ENCODE measurements around the gene IL18. TPM values are rescaled to one million over a fixed set of nuclear protein-coding genes. Genes with fewer than 3 reads are reported as not detected.
A peak's percentile ranks its signal among the peaks of the same experiment; 100 is the strongest.

IL18 gene
- total RNA-seq, 1 donor from 2014 or later: 8.4 TPM

DNA sequence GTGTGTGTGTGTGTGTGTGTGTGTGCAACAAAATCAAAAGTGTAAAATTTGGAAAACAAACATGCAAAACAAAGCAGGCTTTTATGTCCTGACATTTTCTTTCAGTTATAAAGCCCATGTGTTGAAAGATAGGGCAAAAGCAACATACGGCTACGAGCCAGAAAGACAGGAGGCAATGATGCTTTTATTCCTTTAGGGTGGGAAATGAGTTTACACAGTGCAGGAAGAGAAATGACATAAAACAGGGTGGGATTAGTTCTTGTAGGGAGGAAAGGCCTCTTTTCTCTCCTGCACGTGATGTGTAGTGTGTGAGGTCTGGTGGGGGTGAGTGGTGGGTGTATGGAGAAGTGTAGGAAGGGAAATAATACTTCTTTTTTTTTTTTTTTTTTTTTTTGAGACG lies 29.4 kb downstream of the IL18 start:
- TF ChIP-seq, protein P1, sequence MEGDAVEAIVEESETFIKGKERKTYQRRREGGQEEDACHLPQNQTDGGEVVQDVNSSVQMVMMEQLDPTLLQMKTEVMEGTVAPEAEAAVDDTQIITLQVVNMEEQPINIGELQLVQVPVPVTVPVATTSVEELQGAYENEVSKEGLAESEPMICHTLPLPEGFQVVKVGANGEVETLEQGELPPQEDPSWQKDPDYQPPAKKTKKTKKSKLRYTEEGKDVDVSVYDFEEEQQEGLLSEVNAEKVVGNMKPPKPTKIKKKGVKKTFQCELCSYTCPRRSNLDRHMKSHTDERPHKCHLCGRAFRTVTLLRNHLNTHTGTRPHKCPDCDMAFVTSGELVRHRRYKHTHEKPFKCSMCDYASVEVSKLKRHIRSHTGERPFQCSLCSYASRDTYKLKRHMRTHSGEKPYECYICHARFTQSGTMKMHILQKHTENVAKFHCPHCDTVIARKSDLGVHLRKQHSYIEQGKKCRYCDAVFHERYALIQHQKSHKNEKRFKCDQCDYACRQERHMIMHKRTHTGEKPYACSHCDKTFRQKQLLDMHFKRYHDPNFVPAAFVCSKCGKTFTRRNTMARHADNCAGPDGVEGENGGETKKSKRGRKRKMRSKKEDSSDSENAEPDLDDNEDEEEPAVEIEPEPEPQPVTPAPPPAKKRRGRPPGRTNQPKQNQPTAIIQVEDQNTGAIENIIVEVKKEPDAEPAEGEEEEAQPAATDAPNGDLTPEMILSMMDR (IDR thresholded peaks at IDR 0.05; ENCODE audit: insufficient read depth, low read length, poor library complexity, severe bottlenecking): no peak
- H3K4me3 ChIP-seq (ENCODE audit: low read depth, low read length): no peak overlapping the region
- no peak for DNase-seq (ENCODE audit: low read depth)
- no peaks in the 10 kb centered on the region for H3K36me3 ChIP-seq (ENCODE audit: control insufficient read depth, insufficient read depth, low read length)
- H3K27me3 ChIP-seq (ENCODE audit: control insufficient read depth, insufficient read depth, low read length): no peaks in the 10 kb centered on the region

DNA sequence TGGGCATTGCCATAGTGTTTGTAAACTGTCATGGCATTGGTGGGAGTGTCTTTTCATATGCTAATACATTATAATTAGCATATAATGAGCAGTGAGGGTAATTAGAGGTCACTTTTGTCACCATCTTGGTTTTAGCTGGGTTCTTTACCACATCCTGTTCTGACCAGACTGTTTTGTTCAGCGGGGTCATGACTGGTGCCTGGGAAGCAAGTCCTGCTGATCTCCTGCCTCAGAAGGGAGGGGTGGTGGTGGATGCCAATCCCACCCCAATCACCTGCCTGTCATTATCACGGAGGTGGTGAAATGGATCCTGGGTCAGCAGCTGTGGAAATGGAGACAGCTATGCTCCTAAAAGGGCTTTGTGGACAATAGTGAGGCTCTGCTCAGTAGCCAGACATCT lies 31.2 kb downstream of the IL18 start:
- Histone ChIP-seq H3K27me3 (ENCODE audit: control insufficient read depth, insufficient read depth, low read length) (no peaks in the 10 kb centered on the region), H3K36me3 (ENCODE audit: control insufficient read depth, insufficient read depth, low read length) (no peaks in the 10 kb centered on the region), H3K4me3 (ENCODE audit: low read depth, low read length) (no peak overlapping the region)
- TF ChIP-seq, protein P1 (IDR thresholded peaks at IDR 0.05; ENCODE audit: insufficient read depth, low read length, poor library complexity, severe bottlenecking): no peak
- no peak for DNase-seq (ENCODE audit: low read depth)

DNA sequence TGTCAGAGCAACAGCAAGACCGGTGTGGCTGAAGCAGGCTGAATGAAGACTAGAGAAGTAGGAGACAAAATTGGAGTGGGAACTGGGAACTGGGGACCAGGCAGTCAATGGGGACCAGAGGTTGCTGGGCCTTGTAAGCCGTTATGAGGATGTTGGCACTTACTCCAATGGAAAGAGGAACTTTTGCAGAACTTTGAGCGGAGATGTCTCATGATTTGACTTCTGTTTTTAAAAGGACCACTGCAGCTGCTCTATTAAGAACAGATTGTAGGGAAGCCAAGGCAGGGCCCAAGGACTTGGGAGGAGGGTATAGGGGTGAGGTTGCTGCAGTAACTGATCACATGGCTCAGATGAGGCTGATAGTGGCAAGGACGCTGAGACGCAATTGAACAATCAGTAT lies 34.2 kb downstream of the IL18 start:
- TF ChIP-seq, protein P1 (IDR thresholded peaks at IDR 0.05; ENCODE audit: insufficient read depth, low read length, poor library complexity, severe bottlenecking): no peak

DNA sequence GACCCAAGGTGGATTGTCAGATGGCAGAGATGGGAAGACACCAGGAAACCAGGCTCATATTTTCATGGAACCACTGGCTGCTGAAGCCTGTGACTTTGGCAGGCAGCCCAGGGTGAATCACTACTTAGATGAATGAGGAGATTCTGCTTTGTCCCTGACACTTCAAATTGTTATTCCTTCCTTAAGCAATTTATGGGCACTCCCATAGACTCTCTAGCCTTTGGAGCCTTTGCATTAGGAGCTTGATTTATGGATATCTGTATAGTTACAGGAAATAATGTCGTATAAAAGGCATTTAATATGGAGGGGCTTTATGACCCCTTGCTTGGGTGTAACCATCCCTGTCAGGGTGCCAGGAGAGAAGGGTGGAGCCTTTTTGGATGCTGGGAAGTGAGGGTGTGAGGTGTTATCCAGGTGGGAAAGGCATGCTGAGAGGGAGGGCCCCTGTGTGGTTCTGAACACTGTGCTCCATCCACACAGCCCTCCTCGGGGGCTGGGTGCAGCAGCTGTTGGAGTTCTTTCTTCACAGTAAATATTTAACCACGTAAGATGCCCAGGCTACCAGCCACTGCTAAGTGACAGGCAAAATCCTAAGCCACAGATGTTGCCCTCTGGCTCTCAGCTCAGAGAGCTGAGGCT lies 35.3 kb downstream of the IL18 start:
- H3K4me3 ChIP-seq (ENCODE audit: low read depth, low read length): no peak overlapping the region
- TF ChIP-seq, protein P1 (IDR thresholded peaks at IDR 0.05; ENCODE audit: insufficient read depth, low read length, poor library complexity, severe bottlenecking): no peak
- H3K36me3 ChIP-seq (ENCODE audit: control insufficient read depth, insufficient read depth, low read length): no peaks in the 10 kb centered on the region
- DNase-seq (ENCODE audit: low read depth): peak; percentile 69
- H3K27me3 ChIP-seq (ENCODE audit: control insufficient read depth, insufficient read depth, low read length): no peaks in the 10 kb centered on the region

More for the DNA sequence above, 34.2 kb downstream of the IL18 start:
- Histone ChIP-seq H3K36me3 (ENCODE audit: control insufficient read depth, insufficient read depth, low read length) (no peaks in the 10 kb centered on the region), H3K4me3 (ENCODE audit: low read depth, low read length) (no peak overlapping the region), H3K27me3 (ENCODE audit: control insufficient read depth, insufficient read depth, low read length) (no peaks in the 10 kb centered on the region)
- no peak for DNase-seq (ENCODE audit: low read depth)

DNA sequence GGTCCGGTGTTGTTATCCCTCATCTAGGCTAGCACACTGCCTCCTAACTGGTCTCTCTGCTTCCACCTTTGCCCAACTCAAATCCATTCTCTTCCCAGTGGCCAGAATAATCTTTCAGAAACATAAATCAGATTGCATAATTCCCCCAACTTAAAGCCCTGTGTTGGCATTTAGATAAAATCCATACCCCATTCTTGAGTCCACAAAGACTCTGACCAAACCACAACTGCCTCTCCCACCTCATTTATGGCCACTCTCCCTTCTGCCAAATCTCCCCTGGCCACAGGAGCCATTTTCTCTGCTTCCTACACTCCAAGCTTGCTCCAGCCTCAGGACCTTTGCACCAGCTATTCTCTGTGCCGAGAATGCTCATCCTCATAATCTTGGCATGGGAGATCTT lies 36.8 kb downstream of the IL18 start:
- no peak for DNase-seq (ENCODE audit: low read depth)
- H3K4me3 ChIP-seq (ENCODE audit: low read depth, low read length): no peak overlapping the region
- TF ChIP-seq, protein P1 (IDR thresholded peaks at IDR 0.05; ENCODE audit: insufficient read depth, low read length, poor library complexity, severe bottlenecking): no peak
- no peaks in the 10 kb centered on the region for H3K27me3 ChIP-seq (ENCODE audit: control insufficient read depth, insufficient read depth, low read length)
- no peaks in the 10 kb centered on the region for H3K36me3 ChIP-seq (ENCODE audit: control insufficient read depth, insufficient read depth, low read length)

DNA sequence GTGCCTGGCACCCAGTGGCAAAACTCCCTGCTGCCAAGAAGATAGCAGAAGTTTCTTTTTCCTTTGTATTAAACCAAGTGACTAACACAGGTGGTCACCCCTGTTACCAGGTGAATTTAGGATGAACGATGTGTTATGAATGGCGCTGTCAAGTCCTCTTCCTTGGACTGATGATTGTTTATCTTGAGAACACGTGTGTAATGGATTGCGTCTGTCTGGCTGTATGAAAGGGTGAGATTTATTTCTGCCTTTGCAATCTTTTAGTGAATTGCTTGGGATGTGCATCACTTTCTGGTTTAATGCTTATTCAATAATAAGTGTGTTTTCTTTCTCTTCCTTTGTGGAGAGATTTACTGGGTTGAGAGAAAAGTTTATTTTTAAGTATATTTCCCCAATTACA lies 40.8 kb downstream of the IL18 start:
- no peak overlapping the region for H3K4me3 ChIP-seq (ENCODE audit: low read depth, low read length)
- DNase-seq (ENCODE audit: low read depth): no peak
- no peaks in the 10 kb centered on the region for H3K27me3 ChIP-seq (ENCODE audit: control insufficient read depth, insufficient read depth, low read length)
- TF ChIP-seq, protein P1 (IDR thresholded peaks at IDR 0.05; ENCODE audit: insufficient read depth, low read length, poor library complexity, severe bottlenecking): no peak
- no peaks in the 10 kb centered on the region for H3K36me3 ChIP-seq (ENCODE audit: control insufficient read depth, insufficient read depth, low read length)

Data from kidney epithelial cell (primary cell).